IMR-90 (cell line): Measurements from ENCODE around the gene ANXA2. TPM values are rescaled to one million over a fixed set of nuclear protein-coding genes. Genes with fewer than 3 reads are reported as not detected.

Experiments
- ATAC-seq: fragments of 200-7000 bp; cut with Tn5 transposase; 2 replicates; pipeline ENCODE4 v1.9.1; 2020; ENCODE audit warnings: low read depth, mild to moderate bottlenecking, moderate library complexity
- BruUV-seq: library from RNA; stranded (reverse); fragments of 400-500 nt; replicated peaks from 2 replicates; lab custom pipeline; 2021; lab: Mats Ljungman, UMichigan
- CTCF ChIA-PET: fragments of 300-600 bp; formaldehyde crosslinking; extraction: SDS; loops from one replicate; lab custom pipeline; 2021; ENCODE audit warnings: antibody characterized with exemption; lab: Yijun Ruan, JAX
- POLR2A ChIA-PET: fragments of 300-600 bp; sonication (Branson Sonifier 250); formaldehyde crosslinking; loops from one replicate; lab custom pipeline; 2022; ENCODE audit warnings: antibody characterized with exemption; ENCODE audit not compliant: unreplicated experiment; lab: Charles Lee
- DNase-seq: peaks from one replicate; pipeline ENCODE4 v3.0.0; 2013
- H2AFZ ChIP-seq: replicated peaks from 2 replicates; pipeline ENCODE3; 2013; ENCODE audit warnings: low read length, mild to moderate bottlenecking; ENCODE audit not compliant: poor library complexity
- H2AK5ac ChIP-seq: 2 replicates; pipeline ENCODE4 v1.6.1; 2013; ENCODE audit warnings: low read depth, low read length, inconsistent platforms
- H2AK9ac ChIP-seq: replicated peaks from 2 replicates; pipeline ENCODE3; 2013; ENCODE audit warnings: mild to moderate bottlenecking, low read depth, low read length, moderate library complexity; ENCODE audit not compliant: poor library complexity
- H2BK120ac ChIP-seq: 2 replicates; pipeline ENCODE4 v1.6.1; 2013; ENCODE audit warnings: low read depth, low read length, inconsistent platforms
- H2BK15ac ChIP-seq: 3 replicates; pipeline ENCODE4 v1.6.1; 2013; ENCODE audit warnings: low read depth, low read length, inconsistent platforms
- H2BK20ac ChIP-seq: 2 replicates; pipeline ENCODE4 v1.6.1; 2013; ENCODE audit warnings: low read depth, mild to moderate bottlenecking, inconsistent platforms, low read length, moderate library complexity
- H2BK5ac ChIP-seq: 2 replicates; pipeline ENCODE4 v1.6.1; 2013; ENCODE audit warnings: mild to moderate bottlenecking, low read depth, low read length, inconsistent platforms; ENCODE audit not compliant: poor library complexity, severe bottlenecking
- H3K14ac ChIP-seq: replicated peaks from 2 replicates; pipeline ENCODE4 v1.6.1; 2013; ENCODE audit warnings: low read depth, low read length, inconsistent platforms
- H3K18ac ChIP-seq: 2 replicates; pipeline ENCODE4 v1.6.1; 2013; ENCODE audit warnings: low read depth, low read length, control low read depth
- H3K23ac ChIP-seq: 2 replicates; pipeline ENCODE4 v1.6.1; 2013; ENCODE audit warnings: low read depth, low read length, inconsistent platforms
- H3K27ac ChIP-seq: 2 replicates; pipeline ENCODE4 v1.5.1; 2013; ENCODE audit warnings: mild to moderate bottlenecking, control low read depth, low read length; ENCODE audit not compliant: insufficient read depth
- H3K27me3 ChIP-seq: 2 replicates; pipeline ENCODE4 v1.6.1; 2013; ENCODE audit warnings: low read length; ENCODE audit not compliant: control insufficient read depth, insufficient read depth
- H3K36me3 ChIP-seq: 2 replicates; pipeline ENCODE4 v1.6.1; 2013; ENCODE audit warnings: low read length, mixed read lengths; ENCODE audit not compliant: control insufficient read depth, insufficient read depth
- H3K4ac ChIP-seq: 2 replicates; pipeline ENCODE4 v1.6.1; 2013; ENCODE audit warnings: low read depth, low read length, inconsistent platforms
- H3K4me1 ChIP-seq: 2 replicates; pipeline ENCODE4 v1.6.1; 2013; ENCODE audit warnings: low read length, mixed read lengths; ENCODE audit not compliant: control insufficient read depth, insufficient read depth
- H3K4me2 ChIP-seq: 2 replicates; pipeline ENCODE4 v1.6.1; 2013; ENCODE audit warnings: low read depth, mild to moderate bottlenecking, control low read depth, low read length, moderate library complexity
- H3K4me3 ChIP-seq: 2 replicates; pipeline ENCODE4 v1.5.1; 2013; ENCODE audit warnings: low read depth, mild to moderate bottlenecking, control low read depth, low read length, moderate library complexity; ENCODE audit not compliant: insufficient read depth
- H3K56ac ChIP-seq: 2 replicates; pipeline ENCODE4 v1.6.1; 2013; ENCODE audit warnings: low read length, inconsistent platforms; ENCODE audit not compliant: insufficient read depth; ENCODE audit errors: extremely low read depth
- H3K79me1 ChIP-seq, 2 experiments: 2 replicates each; pipeline ENCODE4 v1.6.1; 2013; ENCODE audit warnings: low read length in 2 of 2, inconsistent platforms in 1 of 2, low read depth in 1 of 2
- H3K9ac ChIP-seq: 2 replicates; pipeline ENCODE4 v1.6.1; 2013; ENCODE audit warnings: low read depth, low read length, control low read depth
- H3K9me1 ChIP-seq: 2 replicates; pipeline ENCODE4 v1.6.1; 2013; ENCODE audit warnings: low read length, inconsistent platforms; ENCODE audit not compliant: insufficient read depth
- H3K9me3 ChIP-seq: 2 replicates; pipeline ENCODE4 v1.6.1; 2013; ENCODE audit warnings: low read length; ENCODE audit not compliant: control insufficient read depth, insufficient read depth
- H4K20me1 ChIP-seq: 2 replicates; pipeline ENCODE4 v1.6.1; 2013; ENCODE audit warnings: low read length, inconsistent platforms; ENCODE audit not compliant: insufficient read depth
- H4K5ac ChIP-seq: 2 replicates; pipeline ENCODE4 v1.6.1; 2013; ENCODE audit warnings: mild to moderate bottlenecking, low read depth, low read length, control low read depth
- H4K8ac ChIP-seq, 2 experiments: 2 replicates each; pipeline ENCODE4 v1.6.1; 2013; ENCODE audit warnings: low read depth in 2 of 2, low read length in 2 of 2, control low read depth in 1 of 2, inconsistent platforms in 1 of 2
- H4K91ac ChIP-seq: 2 replicates; pipeline ENCODE4 v1.6.1; 2013; ENCODE audit warnings: low read depth, low read length, inconsistent platforms; ENCODE audit not compliant: insufficient read depth
- BHLHE40 ChIP-seq: fragments of 150-350 bp; IDR thresholded peaks from 2 replicates; pipeline ENCODE4 v1.6.1; 2016; ENCODE audit warnings: mild to moderate bottlenecking, low read depth, low read length
- FOS ChIP-seq: fragments of 150-350 bp; IDR thresholded peaks from 2 replicates; pipeline ENCODE4 v1.6.1; 2016; ENCODE audit warnings: low read depth, low read length
- MAFK ChIP-seq: IDR thresholded peaks from 2 replicates; pipeline ENCODE4 v1.6.1; 2012; ENCODE audit warnings: low read depth, low read length, improper control_type of control experiment
- MXI1 ChIP-seq: IDR thresholded peaks from 2 replicates; pipeline ENCODE4 v1.6.1; 2012; ENCODE audit warnings: low read depth, mild to moderate bottlenecking, low read length, moderate library complexity, borderline replicate concordance
- NFE2L2 ChIP-seq: fragments of 150-350 bp; IDR thresholded peaks from 2 replicates; pipeline ENCODE4 v1.6.1; 2016; ENCODE audit warnings: low read depth, mild to moderate bottlenecking, low read length
- RAD21 ChIP-seq: IDR thresholded peaks from 2 replicates; pipeline ENCODE4 v1.6.1; 2012; ENCODE audit warnings: low read length, improper control_type of control experiment
- RFX5 ChIP-seq: IDR thresholded peaks from 2 replicates; pipeline ENCODE4 v1.8.0; 2012; ENCODE audit warnings: low read depth, mild to moderate bottlenecking, low read length, moderate library complexity
- WGBS, 2 experiments: methylation state at CpG; one replicate each; pipeline versions ENCODE4 v1.1.5 to v1.1.7; 2013; ENCODE audit warnings: missing lambda C conversion rate in 2 of 2; ENCODE audit not compliant: insufficient read length in 1 of 2; ENCODE audit errors: extremely low coverage in 2 of 2; 5-methylcytosine and 5-hydroxymethylcytosine counted together
- dilution Hi-C: fragments of 300-500 bp; cut with HindIII; formaldehyde crosslinking; loops from one replicate; pipeline ENCODE4 v1.14.3; 2018; ENCODE audit warnings: low sequenced_read_pairs; ENCODE audit not compliant: unreplicated experiment
- in situ Hi-C: fragments of 300-500 bp; cut with MboI; formaldehyde crosslinking; loops from 3 replicates; pipeline ENCODE4 v1.14.3; 2019; ENCODE audit warnings: low sequenced_read_pairs, inconsistent platforms, mixed read lengths
- intact Hi-C: fragments of 100-400 bp; cut with micrococcal nuclease; formaldehyde crosslinking; loops from 2 replicates; pipeline ENCODE4 v1.10.0; 2022
- polyA plus RNA-seq, 3 experiments: library from polyadenylated mRNA; depleted of rRNA; stranded (reverse); fragments of >200 nt; gene quantifications; 2 replicates each; pipeline ENCODE4 v1.2.3, GENCODE V29; 2012; ENCODE audit warnings: low replicate concordance in 1 of 3
- total RNA-seq: library from RNA; depleted of rRNA; stranded (reverse); fragments of >200 nt; gene quantifications from 2 replicates; pipeline ENCODE4 v1.2.3, GENCODE V29; 2012
- TF ChIP-seq, protein P1 (sequence below): fragments of 150-350 bp; IDR thresholded peaks from 2 replicates; pipeline ENCODE4 v1.6.1; 2017; ENCODE audit warnings: mild to moderate bottlenecking, antibody characterized with exemption, low read length, low read depth
- TF ChIP-seq, protein P2 (sequence below): conservative IDR thresholded peaks from 2 replicates; pipeline ENCODE4 v1.5.1; 2012; ENCODE audit warnings: mild to moderate bottlenecking, low read depth, low read length, improper control_type of control experiment
- TF ChIP-seq, protein P3 (sequence below): fragments of 150-350 bp; IDR thresholded peaks from 2 replicates; pipeline ENCODE4 v1.6.1; 2016; ENCODE audit warnings: low read depth, mild to moderate bottlenecking, low read length, moderate library complexity, borderline replicate concordance

ANXA2 gene
- total and polyA plus RNA-seq, 2 of the 4 experiments (the other 2 are of a cell fraction) = 7,454 to 8,412 TPM

GRCh38 chr15:60384053-60384452 lies 13.7 kb downstream of the ANXA2 start:
- H3K79me1 ChIP-seq = peaks cover 9 to 44% of the 10 kb centered on the region in 2 experiments; a peak in 3 of 4 replicates

More at GRCh38 chr15:60384053-60384452, 13.7 kb downstream of the ANXA2 start:
- H3K9me3 ChIP-seq = no peaks in the 10 kb centered on the region
- H4K91ac ChIP-seq = no peak overlapping the region
- no peak overlapping the region for H2BK20ac ChIP-seq
- intact Hi-C loops = no loop called here
- H2BK15ac ChIP-seq = no peak overlapping the region
- no peak overlapping the region for H3K4ac ChIP-seq
- POLR2A ChIA-PET = no interaction called here
- BruUV-seq = no TSS peak
- no peak overlapping the region for H3K9ac ChIP-seq
- no peak overlapping the region for H2AK9ac ChIP-seq
- H2AFZ ChIP-seq = no peak overlapping the region
- H3K4me2 ChIP-seq = no peak overlapping the region
- no peak overlapping the region for H2AK5ac ChIP-seq
- no peak overlapping the region; the same call in 1 of the 2 replicates for H3K23ac ChIP-seq
- DNase-seq (peak; percentile 63), ATAC-seq (no peak)
- H3K18ac ChIP-seq = no peak overlapping the region
- H3K4me3 ChIP-seq = no peak overlapping the region
- no peak overlapping the region for H4K8ac ChIP-seq
- H3K9me1 ChIP-seq = peaks cover 36% of the 10 kb centered on the region
- no CpG with 5 or more reads among the region's 3 CpGs for WGBS, 2 experiments
- TF ChIP-seq, protein P1, sequence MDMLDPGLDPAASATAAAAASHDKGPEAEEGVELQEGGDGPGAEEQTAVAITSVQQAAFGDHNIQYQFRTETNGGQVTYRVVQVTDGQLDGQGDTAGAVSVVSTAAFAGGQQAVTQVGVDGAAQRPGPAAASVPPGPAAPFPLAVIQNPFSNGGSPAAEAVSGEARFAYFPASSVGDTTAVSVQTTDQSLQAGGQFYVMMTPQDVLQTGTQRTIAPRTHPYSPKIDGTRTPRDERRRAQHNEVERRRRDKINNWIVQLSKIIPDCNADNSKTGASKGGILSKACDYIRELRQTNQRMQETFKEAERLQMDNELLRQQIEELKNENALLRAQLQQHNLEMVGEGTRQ = no peak
- no peak for TF ChIP-seq NFE2L2
- no peak for TF ChIP-seq BHLHE40
- TF ChIP-seq MAFK = no peak
- TF ChIP-seq, protein P2, sequence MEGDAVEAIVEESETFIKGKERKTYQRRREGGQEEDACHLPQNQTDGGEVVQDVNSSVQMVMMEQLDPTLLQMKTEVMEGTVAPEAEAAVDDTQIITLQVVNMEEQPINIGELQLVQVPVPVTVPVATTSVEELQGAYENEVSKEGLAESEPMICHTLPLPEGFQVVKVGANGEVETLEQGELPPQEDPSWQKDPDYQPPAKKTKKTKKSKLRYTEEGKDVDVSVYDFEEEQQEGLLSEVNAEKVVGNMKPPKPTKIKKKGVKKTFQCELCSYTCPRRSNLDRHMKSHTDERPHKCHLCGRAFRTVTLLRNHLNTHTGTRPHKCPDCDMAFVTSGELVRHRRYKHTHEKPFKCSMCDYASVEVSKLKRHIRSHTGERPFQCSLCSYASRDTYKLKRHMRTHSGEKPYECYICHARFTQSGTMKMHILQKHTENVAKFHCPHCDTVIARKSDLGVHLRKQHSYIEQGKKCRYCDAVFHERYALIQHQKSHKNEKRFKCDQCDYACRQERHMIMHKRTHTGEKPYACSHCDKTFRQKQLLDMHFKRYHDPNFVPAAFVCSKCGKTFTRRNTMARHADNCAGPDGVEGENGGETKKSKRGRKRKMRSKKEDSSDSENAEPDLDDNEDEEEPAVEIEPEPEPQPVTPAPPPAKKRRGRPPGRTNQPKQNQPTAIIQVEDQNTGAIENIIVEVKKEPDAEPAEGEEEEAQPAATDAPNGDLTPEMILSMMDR = no peak
- TF ChIP-seq FOS = no peak
- no peak for TF ChIP-seq RFX5
- TF ChIP-seq MXI1 = no peak
- TF ChIP-seq, protein P3, sequence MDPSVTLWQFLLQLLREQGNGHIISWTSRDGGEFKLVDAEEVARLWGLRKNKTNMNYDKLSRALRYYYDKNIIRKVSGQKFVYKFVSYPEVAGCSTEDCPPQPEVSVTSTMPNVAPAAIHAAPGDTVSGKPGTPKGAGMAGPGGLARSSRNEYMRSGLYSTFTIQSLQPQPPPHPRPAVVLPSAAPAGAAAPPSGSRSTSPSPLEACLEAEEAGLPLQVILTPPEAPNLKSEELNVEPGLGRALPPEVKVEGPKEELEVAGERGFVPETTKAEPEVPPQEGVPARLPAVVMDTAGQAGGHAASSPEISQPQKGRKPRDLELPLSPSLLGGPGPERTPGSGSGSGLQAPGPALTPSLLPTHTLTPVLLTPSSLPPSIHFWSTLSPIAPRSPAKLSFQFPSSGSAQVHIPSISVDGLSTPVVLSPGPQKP = no peak
- TF ChIP-seq RAD21 = no peak
- H2BK120ac ChIP-seq = no peak overlapping the region
- dilution Hi-C loops = no loop called here
- in situ Hi-C loops = no loop called here
- CTCF ChIA-PET = no interaction called here
- H3K14ac ChIP-seq = peak overlapping the region; percentile 18; the same call in 1 of the 2 replicates
- no peak overlapping the region for H3K56ac ChIP-seq
- H3K4me1 ChIP-seq = peaks cover 27% of the 10 kb centered on the region
- H3K27me3 ChIP-seq = no peaks in the 10 kb centered on the region
- no peak overlapping the region for H3K27ac ChIP-seq
- peaks cover 31% of the 10 kb centered on the region for H3K36me3 ChIP-seq
- no peak overlapping the region for H4K5ac ChIP-seq
- H2BK5ac ChIP-seq = peak overlapping the region; percentile 27
- H4K20me1 ChIP-seq = peaks cover 99% of the 10 kb centered on the region
